HG03060 (cell line): Measurements from ENCODE around the gene DENND4B.

Experiments used
- ATAC-seq: cut with Tn5 transposase; IDR thresholded peaks from one replicate; pipeline ENCODE4 v1.9.1; 2021; ENCODE audit warnings: low read depth, moderate number of reproducible peaks; ENCODE audit not compliant: unreplicated experiment

Gene DENND4B

GRCh38 chr1:153945795-153946621 lies 510 bp downstream of the DENND4B start:
- ATAC-seq = peak; percentile 71

- ATAC-seq = no peak
Measured at GRCh38 chr1:153945131-153945794, 1.3 kb downstream of the DENND4B start.

DNA sequence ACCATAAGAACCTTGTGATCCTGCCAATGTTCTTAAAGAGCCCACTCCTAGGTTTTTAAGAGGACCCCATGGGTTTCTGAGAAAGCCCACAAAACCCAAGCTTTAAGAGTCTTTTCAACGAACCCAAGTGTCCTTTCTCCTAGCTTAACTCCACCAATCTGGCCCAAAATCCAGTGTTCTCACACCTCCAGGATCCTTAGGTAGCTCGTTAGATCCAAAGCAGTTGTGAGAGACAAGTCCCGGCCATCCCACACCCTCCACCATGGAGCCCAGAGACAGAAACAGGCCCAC lies 1.7 kb downstream of the DENND4B start:
- ATAC-seq = no peak

- ATAC-seq = no peak
Measured at GRCh38 chr1:153944005-153944826, 2.3 kb downstream of the DENND4B start.

- ATAC-seq = no peak
Measured at GRCh38 chr1:153942766-153943549, 3.6 kb downstream of the DENND4B start.

GRCh38 chr1:153941826-153942725 lies 4.4 kb downstream of the DENND4B start:
- ATAC-seq = no peak

GRCh38 chr1:153940756-153941155 lies 5.8 kb downstream of the DENND4B start:
- no peak for ATAC-seq

DNA sequence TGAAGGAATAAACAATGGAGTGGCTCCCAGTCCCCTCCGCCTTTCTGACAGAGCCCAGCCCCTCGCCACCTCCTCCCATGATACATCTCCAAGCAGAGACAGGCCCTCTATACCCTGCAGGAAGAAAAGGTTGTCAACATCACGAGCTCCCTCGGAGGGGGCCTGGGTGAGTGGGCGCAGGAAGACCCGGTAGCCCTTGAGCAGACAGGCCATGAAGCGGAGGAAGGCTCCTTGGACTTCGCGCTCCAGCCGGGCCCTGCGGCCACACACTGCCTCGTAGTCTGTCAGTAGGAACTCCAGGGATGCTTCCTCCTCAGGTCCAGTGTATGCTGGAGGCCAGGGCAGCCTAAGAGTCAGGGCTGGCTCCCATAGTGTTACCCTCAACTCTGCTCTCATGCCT lies 7.0 kb downstream of the DENND4B start:
- no peak for ATAC-seq

DNA sequence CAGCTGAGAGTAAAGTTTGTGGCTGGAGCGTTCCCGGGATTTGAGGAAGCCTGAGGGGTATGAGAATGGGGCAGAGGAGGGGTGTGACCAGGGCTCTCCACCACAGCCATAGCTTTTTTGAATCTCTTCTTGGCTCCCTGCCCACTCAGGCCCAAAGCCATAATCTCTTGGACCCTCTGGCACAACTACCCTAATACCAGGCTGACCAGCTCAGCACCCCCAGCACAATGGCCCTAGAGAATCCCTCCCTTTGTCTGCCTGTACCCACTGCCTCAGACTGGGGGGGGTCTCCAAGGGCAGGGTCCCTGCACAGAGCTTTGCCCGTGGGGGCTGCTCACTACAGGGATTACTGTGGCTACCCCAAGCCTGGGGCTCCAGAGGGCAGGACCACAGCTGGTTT lies 7.5 kb downstream of the DENND4B start:
- ATAC-seq = no peak

DNA sequence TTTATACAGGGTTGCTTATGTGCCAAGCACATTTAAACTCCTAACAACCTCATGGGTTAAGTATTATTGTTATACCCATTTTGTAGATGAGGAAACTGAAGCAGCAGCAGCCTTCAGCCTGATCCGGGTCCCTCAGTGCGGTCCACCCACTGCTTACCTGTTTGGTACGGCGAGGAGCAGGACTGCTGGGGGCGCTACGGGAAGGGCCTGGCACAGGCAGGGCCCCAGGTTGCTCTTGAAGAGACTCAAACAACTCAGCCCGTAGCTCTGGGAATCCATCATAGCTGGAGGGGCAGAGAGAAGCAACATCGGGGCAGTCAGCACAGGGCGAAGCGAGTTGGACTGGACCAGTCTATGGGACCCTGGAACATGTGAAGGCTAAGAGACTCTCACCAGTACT lies 9.2 kb downstream of the DENND4B start:
- no peak for ATAC-seq

GRCh38 chr1:153936011-153936802 lies 10.3 kb downstream of the DENND4B start:
- no peak for ATAC-seq

GRCh38 chr1:153934746-153935145 lies 11.8 kb downstream of the DENND4B start:
- no peak for ATAC-seq

DNA sequence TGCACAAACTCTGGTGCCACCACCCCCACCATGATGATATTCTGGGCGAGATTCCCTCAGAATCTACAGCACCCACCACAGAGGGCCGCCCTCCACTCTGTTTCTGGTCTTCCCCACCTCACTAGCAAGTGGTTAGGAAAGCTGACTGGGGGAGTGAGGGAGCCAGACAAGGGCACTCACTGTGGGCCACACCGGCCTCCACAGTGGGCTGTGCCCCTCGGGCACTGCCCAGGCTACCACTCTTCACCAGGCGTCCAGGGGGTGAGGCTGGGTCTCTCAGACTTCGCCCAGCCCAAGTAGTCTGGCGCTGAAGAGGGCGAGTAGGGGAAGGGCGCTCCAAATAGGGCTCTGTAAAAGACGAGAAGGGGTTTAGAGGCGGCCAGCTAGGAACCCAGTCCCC lies 12.6 kb downstream of the DENND4B start:
- no peak for ATAC-seq

GRCh38 chr1:153933430-153933829 lies 13.1 kb downstream of the DENND4B start:
- ATAC-seq = no peak

GRCh38 chr1:153932156-153933131 lies 14.1 kb downstream of the DENND4B start:
- ATAC-seq = no peak

GRCh38 chr1:153929981-153930948 lies 16.3 kb downstream of the DENND4B start:
- ATAC-seq = no peak

DNA sequence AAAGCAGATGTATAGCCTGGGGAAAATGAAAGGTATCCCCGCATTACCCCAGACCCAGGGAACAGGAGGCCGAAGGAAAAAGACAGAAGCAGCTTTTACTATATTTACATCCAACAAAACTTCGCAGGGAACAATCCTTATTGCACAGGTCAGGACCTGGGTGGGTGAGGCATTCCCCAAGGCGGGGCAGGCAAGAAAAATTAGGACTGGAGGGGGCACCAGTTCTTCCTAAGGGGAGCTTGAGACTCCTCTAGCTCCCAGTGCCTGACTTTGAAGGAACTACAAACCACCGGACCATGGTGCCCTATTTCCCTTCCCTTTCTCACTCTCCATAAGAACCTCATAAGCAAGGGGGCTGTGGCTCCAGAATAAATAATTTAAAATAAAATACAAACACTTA lies 17.1 kb downstream of the DENND4B start:
- ATAC-seq = no peak
